Measurements from ENCODE around the gene MLXIPL. TPM values are rescaled to one million over a fixed set of nuclear protein-coding genes. Genes with fewer than 3 reads are reported as not detected.

The MLXIPL gene
- total RNA-seq, 1 donor, result 0.72 TPM

DNA sequence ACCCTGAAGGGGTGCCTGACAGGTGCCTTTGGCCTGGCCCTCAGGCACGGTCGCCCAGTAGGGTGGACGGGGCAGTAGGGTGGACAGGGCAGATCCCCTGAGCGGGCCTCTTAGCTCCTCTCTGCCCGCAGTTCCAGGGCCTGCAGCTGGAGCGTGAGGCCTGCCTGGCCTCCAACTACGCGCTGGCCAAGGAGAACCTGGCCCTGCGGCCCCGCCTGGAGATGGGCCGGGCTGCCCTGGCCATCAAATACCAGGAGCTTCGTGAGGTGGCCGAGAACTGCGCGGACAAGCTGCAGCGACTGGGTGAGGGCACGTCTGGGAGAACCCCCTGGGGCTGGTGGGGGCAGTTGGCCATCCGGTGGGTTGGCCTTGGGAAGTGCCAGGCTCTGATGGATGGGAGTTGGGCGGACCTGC is 45.0 kb upstream of the MLXIPL start:
- Histone ChIP-seq H3K27ac (ENCODE audit: low read depth, low read length) (no peak overlapping the region), H3K79me2 (ENCODE audit: insufficient read depth, low read length) (peaks cover 2% of the 10 kb centered on the region), H3K9me3 (ENCODE audit: low read depth, low read length) (no peaks in the 10 kb centered on the region), H2AFZ (ENCODE audit: low read length) (no peak overlapping the region), H3K4me2 (ENCODE audit: insufficient read depth, low read length) (no peak overlapping the region), H3K36me3 (ENCODE audit: insufficient read depth, low read length) (no peaks in the 10 kb centered on the region), H4K20me1 (ENCODE audit: insufficient read depth, low read length) (peaks cover 4% of the 10 kb centered on the region), H3K4me3 (ENCODE audit: insufficient read depth, low read length) (no peak overlapping the region), H3K27me3 (ENCODE audit: insufficient read depth, low read length) (peaks cover 7% of the 10 kb centered on the region), H3K4me1 (ENCODE audit: insufficient read depth, low read length) (peaks cover 7% of the 10 kb centered on the region)
- DNase-seq (ENCODE audit: insufficient read length, low spot score, missing footprints), result peak; percentile 77
- TF ChIP-seq, protein P1, sequence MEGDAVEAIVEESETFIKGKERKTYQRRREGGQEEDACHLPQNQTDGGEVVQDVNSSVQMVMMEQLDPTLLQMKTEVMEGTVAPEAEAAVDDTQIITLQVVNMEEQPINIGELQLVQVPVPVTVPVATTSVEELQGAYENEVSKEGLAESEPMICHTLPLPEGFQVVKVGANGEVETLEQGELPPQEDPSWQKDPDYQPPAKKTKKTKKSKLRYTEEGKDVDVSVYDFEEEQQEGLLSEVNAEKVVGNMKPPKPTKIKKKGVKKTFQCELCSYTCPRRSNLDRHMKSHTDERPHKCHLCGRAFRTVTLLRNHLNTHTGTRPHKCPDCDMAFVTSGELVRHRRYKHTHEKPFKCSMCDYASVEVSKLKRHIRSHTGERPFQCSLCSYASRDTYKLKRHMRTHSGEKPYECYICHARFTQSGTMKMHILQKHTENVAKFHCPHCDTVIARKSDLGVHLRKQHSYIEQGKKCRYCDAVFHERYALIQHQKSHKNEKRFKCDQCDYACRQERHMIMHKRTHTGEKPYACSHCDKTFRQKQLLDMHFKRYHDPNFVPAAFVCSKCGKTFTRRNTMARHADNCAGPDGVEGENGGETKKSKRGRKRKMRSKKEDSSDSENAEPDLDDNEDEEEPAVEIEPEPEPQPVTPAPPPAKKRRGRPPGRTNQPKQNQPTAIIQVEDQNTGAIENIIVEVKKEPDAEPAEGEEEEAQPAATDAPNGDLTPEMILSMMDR (IDR thresholded peaks at IDR 0.05; ENCODE audit: extremely low read depth, low read depth, low read length), result no peak

DNA sequence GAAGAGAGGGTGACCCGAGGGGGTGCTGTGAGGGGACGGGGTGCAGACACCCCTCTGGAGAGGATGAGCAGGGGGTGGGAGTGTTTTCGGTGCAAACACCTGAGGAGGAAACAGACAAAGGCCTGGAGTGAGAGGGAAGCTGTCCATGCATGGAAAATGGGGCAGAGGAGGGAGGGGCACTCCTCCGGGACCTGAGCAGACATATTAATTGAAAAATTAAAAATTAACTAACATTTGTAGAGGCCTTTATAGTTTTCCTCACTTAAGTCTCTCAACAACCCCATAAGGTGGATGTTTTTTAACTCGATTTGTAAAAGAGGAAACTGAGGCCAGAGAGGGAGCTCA is 44.5 kb upstream of the MLXIPL start:
- H3K4me3 ChIP-seq (ENCODE audit: insufficient read depth, low read length), result peak overlapping the region; percentile 77
- TF ChIP-seq, protein P1 (IDR thresholded peaks at IDR 0.05; ENCODE audit: extremely low read depth, low read depth, low read length), result no peak
- H3K4me1 ChIP-seq (ENCODE audit: insufficient read depth, low read length), result peaks cover 7% of the 10 kb centered on the region
- no peaks in the 10 kb centered on the region for H3K36me3 ChIP-seq (ENCODE audit: insufficient read depth, low read length)
- peak; percentile 39 for DNase-seq (ENCODE audit: insufficient read length, low spot score, missing footprints)
- H3K27me3 ChIP-seq (ENCODE audit: insufficient read depth, low read length), result peaks cover 7% of the 10 kb centered on the region
- H2AFZ ChIP-seq (ENCODE audit: low read length), result peak overlapping the region; percentile 85
- H3K4me2 ChIP-seq (ENCODE audit: insufficient read depth, low read length), result peak overlapping the region; percentile 89
- H4K20me1 ChIP-seq (ENCODE audit: insufficient read depth, low read length), result peaks cover 4% of the 10 kb centered on the region
- no peaks in the 10 kb centered on the region for H3K9me3 ChIP-seq (ENCODE audit: low read depth, low read length)
- H3K79me2 ChIP-seq (ENCODE audit: insufficient read depth, low read length), result peaks cover 2% of the 10 kb centered on the region
- no peak overlapping the region for H3K27ac ChIP-seq (ENCODE audit: low read depth, low read length)

DNA sequence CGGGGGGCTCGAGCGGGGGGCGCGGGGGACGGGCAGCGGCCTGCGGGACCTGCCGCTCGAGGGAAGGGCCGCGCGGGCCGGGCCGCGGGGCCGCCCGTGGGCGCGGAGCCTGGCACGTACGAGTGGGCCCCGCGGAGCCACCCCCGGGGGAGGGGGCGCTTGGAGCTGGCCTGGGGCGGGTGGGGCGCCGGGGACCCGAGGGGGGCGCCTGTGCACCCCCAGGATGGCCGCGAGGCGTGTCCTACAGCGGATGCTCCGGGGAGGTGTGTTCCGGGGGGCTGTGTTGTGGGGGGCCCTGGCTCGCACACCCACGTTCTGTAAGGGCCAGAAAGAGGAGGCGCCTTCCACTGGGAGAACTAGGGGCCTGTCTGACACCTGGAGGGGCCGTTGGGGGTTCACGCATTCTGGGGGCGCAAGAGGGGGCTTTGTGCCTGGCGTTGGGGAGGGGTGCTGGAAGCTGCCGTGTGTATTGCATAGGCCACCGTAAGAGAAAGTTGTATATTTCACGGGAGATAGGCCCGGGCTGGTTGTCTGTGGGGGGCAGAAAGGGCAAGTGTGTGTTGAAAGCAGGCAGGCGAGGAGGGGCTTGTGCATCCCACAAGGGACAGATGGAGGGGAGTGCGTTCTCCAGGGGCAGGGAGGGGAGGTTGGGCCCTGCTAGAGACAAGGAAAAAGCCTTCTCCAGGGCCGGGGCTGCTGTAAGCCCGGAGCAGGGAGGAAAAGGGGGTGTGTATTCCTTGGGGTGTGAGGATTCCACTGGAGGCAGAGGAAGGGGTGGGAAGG is 44.0 kb upstream of the MLXIPL start:
- no peaks in the 10 kb centered on the region for H3K9me3 ChIP-seq (ENCODE audit: low read depth, low read length)
- H2AFZ ChIP-seq (ENCODE audit: low read length), result peak overlapping the region; percentile 85
- peak; percentile 95 for DNase-seq (ENCODE audit: insufficient read length, low spot score, missing footprints)
- TF ChIP-seq, protein P1 (IDR thresholded peaks at IDR 0.05; ENCODE audit: extremely low read depth, low read depth, low read length), result no peak
- H3K27ac ChIP-seq (ENCODE audit: low read depth, low read length), result no peak overlapping the region
- H3K36me3 ChIP-seq (ENCODE audit: insufficient read depth, low read length), result no peaks in the 10 kb centered on the region
- H3K79me2 ChIP-seq (ENCODE audit: insufficient read depth, low read length), result peaks cover 2% of the 10 kb centered on the region
- H3K4me3 ChIP-seq (ENCODE audit: insufficient read depth, low read length), result peak overlapping the region; percentile 77
- peaks cover 7% of the 10 kb centered on the region for H3K27me3 ChIP-seq (ENCODE audit: insufficient read depth, low read length)
- peaks cover 7% of the 10 kb centered on the region for H3K4me1 ChIP-seq (ENCODE audit: insufficient read depth, low read length)
- peak overlapping the region; percentile 89 for H3K4me2 ChIP-seq (ENCODE audit: insufficient read depth, low read length)
- H4K20me1 ChIP-seq (ENCODE audit: insufficient read depth, low read length), result peaks cover 4% of the 10 kb centered on the region

DNA sequence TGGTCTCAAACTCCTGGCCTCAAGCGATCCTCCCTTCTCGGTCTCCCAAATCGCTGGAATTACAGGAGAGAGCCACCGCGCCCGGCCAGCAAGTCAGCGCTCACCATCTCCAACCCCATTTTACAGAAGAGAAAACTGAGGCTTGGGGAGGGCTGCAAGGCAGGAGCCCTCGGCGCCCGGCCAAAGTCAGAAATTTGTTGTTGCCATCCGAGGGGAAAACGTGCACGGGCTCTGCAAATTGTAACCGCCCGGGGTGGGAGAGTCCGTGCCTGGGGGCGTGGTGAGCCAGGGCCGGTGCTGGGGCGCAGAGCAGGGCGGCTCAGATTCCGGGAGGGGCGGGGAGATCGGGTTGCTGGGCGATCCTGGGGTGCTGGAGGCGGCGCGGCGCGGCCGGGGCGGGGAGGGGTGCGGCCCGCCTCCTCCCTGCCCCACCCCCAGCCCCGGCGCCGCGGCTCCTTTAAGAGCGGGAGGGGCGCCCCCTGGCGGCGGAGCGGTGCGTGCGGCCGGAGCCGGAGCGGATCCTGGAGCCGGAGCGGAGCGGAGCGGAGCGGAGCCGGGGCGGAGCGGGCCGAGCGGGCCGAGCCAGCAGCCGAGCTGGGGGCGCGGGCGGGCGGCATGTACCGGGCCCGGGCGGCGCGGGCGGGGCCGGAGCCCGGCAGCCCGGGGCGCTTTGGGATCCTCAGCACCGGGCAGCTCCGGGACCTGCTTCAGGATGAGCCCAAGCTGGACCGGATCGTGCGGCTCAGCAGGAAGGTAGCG is 43.2 kb upstream of the MLXIPL start, which contains the start of gene VPS37D:
Gene VPS37D (plus strand): TSS at position 488 of the 759 bp plus-strand sequence. CDS start 128 bp downstream, at position 616.
- Histone ChIP-seq H3K4me2 (ENCODE audit: insufficient read depth, low read length) (peak within 1 kb of the TSS; percentile 89), H3K4me3 (ENCODE audit: insufficient read depth, low read length) (peak within 1 kb of the TSS; percentile 77), H3K36me3 (ENCODE audit: insufficient read depth, low read length) (no peaks in the 10 kb centered on the region), H4K20me1 (ENCODE audit: insufficient read depth, low read length) (peaks cover 4% of the 10 kb centered on the region), H3K27me3 (ENCODE audit: insufficient read depth, low read length) (peaks cover 7% of the 10 kb centered on the region), H3K9me3 (ENCODE audit: low read depth, low read length) (no peaks in the 10 kb centered on the region), H2AFZ (ENCODE audit: low read length) (peak within 1 kb of the TSS; percentile 85), H3K4me1 (ENCODE audit: insufficient read depth, low read length) (peaks cover 7% of the 10 kb centered on the region), H3K79me2 (ENCODE audit: insufficient read depth, low read length) (peaks cover 2% of the 10 kb centered on the region), H3K27ac (ENCODE audit: low read depth, low read length) (no peak within 1 kb of the TSS)
- DNase-seq (ENCODE audit: insufficient read length, low spot score, missing footprints), result peak; percentile 100
- TF ChIP-seq, protein P1 (IDR thresholded peaks at IDR 0.05; ENCODE audit: extremely low read depth, low read depth, low read length), result peak; percentile 47
